GM12891 (cell line): ENCODE measurements around the gene DPP4.

Experiments
- POLR2A ChIP-seq: IDR thresholded peaks from 2 replicates; pipeline ENCODE4 v1.6.1; 2011; ENCODE audit warnings: low read depth, low read length, control low read depth
- POLR2AphosphoS5 ChIP-seq: IDR thresholded peaks from 2 replicates; pipeline ENCODE4 v1.6.1; 2011; ENCODE audit warnings: low read depth, low read length, control low read depth
- POU2F2 ChIP-seq: IDR thresholded peaks from 2 replicates; pipeline ENCODE4 v1.6.1; 2011; ENCODE audit warnings: low read depth, mild to moderate bottlenecking, control low read depth, low read length, moderate library complexity
- SPI1 ChIP-seq: IDR thresholded peaks from 2 replicates; pipeline ENCODE4 v1.6.1; 2011; ENCODE audit warnings: low read depth, low read length, control low read depth
- TAF1 ChIP-seq: IDR thresholded peaks from 2 replicates; pipeline ENCODE4 v1.6.1; 2011; ENCODE audit warnings: low read depth, low read length, control low read depth

DNA sequence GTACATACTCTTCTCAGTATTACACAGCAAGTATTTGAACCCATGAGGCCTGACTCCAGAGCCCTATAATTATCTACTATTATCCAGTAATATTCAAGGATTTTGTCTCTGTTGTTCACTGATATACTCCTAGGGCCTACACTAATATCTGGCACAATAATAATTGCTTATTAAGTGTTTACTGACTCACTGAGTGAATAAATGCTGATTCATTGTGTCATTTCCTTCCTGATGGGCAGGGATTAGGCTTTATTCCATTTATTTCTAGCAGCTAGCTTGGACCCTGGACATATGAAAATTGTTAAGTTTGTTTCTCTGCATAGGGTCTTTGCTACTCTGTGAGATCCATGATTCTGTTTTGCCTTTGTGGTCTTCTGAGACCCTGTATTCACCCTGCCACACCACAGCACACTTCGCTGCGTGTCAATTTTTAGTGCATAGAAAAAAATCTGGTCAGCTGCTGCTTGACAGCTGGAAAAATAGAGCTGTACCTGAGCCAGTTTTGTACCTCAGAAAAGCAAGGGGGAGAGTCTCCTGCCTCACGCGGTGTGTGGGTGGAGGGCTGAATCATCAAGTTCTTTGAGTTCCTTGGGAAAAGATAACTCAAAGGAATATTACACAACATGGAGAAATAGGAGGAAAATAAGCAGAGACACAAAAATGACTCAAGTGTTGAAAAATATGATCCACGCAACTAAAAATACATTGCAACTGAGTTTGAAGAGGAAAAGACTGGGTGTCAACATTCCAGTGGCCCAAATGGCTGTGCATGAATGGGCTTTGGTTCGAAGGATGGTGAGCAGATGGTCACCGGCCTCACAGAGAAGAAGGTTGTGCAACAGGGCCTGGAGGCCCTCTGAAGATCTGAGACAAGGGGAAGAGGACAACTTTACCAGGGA, 18.9 kb upstream of the DPP4 start:
- TF ChIP-seq POLR2AphosphoS5 (no peak), POLR2A (no peak), TAF1 (no peak), SPI1 (no peak), POU2F2 (no peak)
